ENCODE data around the gene SLC5A1. TPM values are rescaled to one million over a fixed set of nuclear protein-coding genes. Genes with fewer than 3 reads are reported as not detected.
A peak's percentile ranks its signal among the peaks of the same experiment; 100 is the strongest.

SLC5A1 gene
- total RNA-seq, 3 donors from 2014 or later, result 25.8 to 105 (median 27.9) TPM

DNA sequence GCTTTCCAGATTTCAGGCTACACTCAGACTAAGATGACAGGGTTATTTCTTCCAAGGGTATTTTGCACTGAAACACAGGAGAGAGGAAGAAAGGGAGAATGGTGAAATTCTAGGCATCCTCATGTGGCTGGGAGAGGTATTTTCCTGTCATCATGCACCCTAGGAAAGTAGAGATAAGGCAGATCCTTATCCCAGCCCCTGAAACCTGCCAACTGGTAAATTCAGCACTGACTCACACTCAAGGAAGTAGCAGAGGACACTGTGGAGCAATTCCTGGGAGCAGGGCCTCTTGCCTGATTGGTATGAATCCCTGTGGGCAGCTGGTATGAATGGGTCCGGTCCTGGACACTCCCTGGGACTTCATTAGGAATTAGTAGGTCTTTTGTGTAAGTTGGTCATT lies 37.6 kb upstream of the SLC5A1 start:
- Histone ChIP-seq H3K4me3 (no peak overlapping the region), H3K36me3 (ENCODE audit: low read depth) (no peaks in the 10 kb centered on the region), H3K4me1 (ENCODE audit: low read depth) (no peaks in the 10 kb centered on the region), H3K9me3 (no peaks in the 10 kb centered on the region)
- ATAC-seq (peak; percentile 91), DNase-seq (no peak)
- intact Hi-C loops (cut with DNase I, micrococcal nuclease), result no loop called here
- TF ChIP-seq, protein P1, sequence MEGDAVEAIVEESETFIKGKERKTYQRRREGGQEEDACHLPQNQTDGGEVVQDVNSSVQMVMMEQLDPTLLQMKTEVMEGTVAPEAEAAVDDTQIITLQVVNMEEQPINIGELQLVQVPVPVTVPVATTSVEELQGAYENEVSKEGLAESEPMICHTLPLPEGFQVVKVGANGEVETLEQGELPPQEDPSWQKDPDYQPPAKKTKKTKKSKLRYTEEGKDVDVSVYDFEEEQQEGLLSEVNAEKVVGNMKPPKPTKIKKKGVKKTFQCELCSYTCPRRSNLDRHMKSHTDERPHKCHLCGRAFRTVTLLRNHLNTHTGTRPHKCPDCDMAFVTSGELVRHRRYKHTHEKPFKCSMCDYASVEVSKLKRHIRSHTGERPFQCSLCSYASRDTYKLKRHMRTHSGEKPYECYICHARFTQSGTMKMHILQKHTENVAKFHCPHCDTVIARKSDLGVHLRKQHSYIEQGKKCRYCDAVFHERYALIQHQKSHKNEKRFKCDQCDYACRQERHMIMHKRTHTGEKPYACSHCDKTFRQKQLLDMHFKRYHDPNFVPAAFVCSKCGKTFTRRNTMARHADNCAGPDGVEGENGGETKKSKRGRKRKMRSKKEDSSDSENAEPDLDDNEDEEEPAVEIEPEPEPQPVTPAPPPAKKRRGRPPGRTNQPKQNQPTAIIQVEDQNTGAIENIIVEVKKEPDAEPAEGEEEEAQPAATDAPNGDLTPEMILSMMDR (IDR thresholded peaks at IDR 0.05), result no peak

DNA sequence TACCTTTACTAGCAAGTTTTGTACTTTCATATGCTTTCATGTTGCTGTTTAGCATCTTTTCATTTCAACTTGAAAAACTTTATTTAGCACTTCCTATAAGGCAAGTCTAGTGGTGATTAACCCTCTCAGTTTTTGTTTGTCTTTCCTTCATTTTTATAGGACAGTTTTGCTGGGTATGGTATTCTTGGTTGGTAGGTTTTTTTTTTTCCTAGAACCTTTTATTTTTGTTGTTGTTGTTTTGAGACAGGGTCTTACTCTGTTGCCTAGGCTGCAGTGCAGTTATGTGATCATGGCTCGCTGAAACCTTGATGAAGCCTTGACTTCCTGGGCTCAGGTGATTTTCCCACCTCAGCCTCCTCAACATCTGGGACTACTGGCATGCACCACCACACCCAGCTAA lies 29.9 kb upstream of the SLC5A1 start:
- no peak for DNase-seq
- no peak for ATAC-seq
- intact Hi-C loops (cut with DNase I, micrococcal nuclease), result no loop called here
- TF ChIP-seq, protein P1 (IDR thresholded peaks at IDR 0.05), result no peak
- no peaks in the 10 kb centered on the region for H3K36me3 ChIP-seq (ENCODE audit: low read depth)
- no peak overlapping the region for H3K4me3 ChIP-seq
- H3K4me1 ChIP-seq (ENCODE audit: low read depth), result no peaks in the 10 kb centered on the region
- peaks cover 20% of the 10 kb centered on the region for H3K9me3 ChIP-seq

DNA sequence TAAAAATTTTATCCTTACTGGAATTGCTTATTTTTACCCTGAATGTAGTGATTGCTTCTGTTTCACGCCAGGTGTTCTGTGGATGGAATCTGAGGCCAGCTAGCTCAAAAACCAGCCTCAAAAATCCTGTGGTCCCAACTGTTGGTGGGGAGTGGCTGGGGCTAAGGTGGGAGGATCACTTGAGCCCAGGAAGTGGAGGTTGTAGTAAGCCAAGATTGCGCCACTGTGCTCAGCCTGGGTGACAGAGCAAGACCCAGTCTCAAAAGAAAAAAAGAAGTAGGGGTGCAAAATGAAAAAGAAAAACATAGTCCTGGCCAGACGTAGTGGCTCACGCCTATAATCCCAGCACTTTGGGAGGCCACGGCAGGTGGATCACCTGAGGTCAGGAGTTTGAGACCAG lies 27.0 kb upstream of the SLC5A1 start:
- TF ChIP-seq, protein P1 (IDR thresholded peaks at IDR 0.05), result no peak
- no peak for DNase-seq
- H3K4me3 ChIP-seq, result no peak overlapping the region
- intact Hi-C loops (cut with DNase I, micrococcal nuclease), result no loop called here
- no peak for ATAC-seq
- H3K9me3 ChIP-seq, result peaks cover 20% of the 10 kb centered on the region
- no peaks in the 10 kb centered on the region for H3K36me3 ChIP-seq (ENCODE audit: low read depth)
- no peaks in the 10 kb centered on the region for H3K4me1 ChIP-seq (ENCODE audit: low read depth)

DNA sequence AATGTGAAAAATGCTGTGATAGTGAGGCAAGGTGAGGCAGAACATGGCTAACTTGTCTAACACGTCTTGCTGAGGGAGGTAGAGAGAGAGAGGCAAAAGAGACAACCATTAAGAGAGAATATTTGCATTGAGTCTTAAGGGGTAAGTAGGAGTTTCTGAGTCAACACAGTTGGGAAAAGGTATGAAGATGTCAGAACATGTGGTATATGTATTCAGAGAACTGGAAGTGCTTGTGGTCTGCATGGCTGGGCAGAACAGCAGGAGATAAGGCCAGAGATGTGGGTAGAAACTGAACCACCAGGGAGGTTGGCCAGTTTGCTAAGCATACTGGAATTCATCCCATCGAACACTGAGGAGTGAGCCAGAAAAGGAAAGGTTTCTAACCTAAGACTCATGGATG lies 25.0 kb upstream of the SLC5A1 start:
- H3K4me1 ChIP-seq (ENCODE audit: low read depth), result no peaks in the 10 kb centered on the region
- TF ChIP-seq, protein P1 (IDR thresholded peaks at IDR 0.05), result no peak

DNA sequence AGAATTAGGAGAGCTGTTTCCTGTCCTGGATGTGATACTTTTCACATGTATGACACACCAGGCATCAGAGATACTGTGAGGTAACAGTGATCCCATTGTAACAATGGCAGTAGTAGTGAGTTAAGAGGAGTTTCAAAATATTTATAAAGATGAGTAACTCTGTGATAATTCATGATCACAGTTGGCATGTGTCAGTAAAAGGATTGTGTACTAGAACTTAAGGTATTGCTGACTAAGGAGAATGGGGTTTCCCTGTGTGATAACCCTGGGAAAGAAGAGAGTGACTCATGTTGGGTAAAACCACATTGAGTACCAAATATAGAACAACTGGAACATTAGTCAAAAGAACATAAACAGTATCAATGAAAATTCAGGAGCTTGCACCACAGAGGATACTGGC lies 22.9 kb upstream of the SLC5A1 start:
- no peaks in the 10 kb centered on the region for H3K36me3 ChIP-seq (ENCODE audit: low read depth)
- DNase-seq (no peak), ATAC-seq (peak; percentile 36)
- H3K4me3 ChIP-seq, result no peak overlapping the region
- H3K9me3 ChIP-seq, result no peaks in the 10 kb centered on the region
- TF ChIP-seq, protein P1 (IDR thresholded peaks at IDR 0.05), result no peak
- intact Hi-C loops (cut with DNase I, micrococcal nuclease), result no loop called here
- no peaks in the 10 kb centered on the region for H3K4me1 ChIP-seq (ENCODE audit: low read depth)

More for the DNA sequence above, 25.0 kb upstream of the SLC5A1 start:
- intact Hi-C loops (cut with DNase I, micrococcal nuclease), result no loop called here
- Histone ChIP-seq H3K9me3 (peaks cover 14% of the 10 kb centered on the region), H3K4me3 (no peak overlapping the region), H3K36me3 (ENCODE audit: low read depth) (no peaks in the 10 kb centered on the region)
- DNase-seq (no peak), ATAC-seq (no peak)

DNA sequence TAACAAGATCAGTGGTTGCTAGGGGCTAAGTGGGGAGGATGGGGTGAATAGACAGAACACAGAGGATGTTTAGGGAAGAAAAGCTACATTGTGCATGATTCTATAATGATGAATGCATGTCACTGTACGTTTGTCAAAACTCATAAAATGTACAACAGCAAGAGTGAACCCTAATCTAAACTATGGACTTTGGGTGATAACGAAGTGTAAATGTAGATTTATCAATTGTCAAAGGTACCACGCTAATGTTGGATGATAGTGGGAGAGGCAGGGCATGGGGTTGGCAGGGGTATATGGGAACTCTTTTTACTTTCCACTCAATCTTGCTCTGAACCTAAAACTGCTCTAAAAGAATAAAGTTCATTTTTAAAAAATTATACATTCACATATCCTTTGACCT lies 21.3 kb upstream of the SLC5A1 start:
- DNase-seq, result no peak
- TF ChIP-seq, protein P1 (IDR thresholded peaks at IDR 0.05), result no peak
- intact Hi-C loops (cut with DNase I, micrococcal nuclease), result no loop called here
- no peaks in the 10 kb centered on the region for H3K4me1 ChIP-seq (ENCODE audit: low read depth)
- H3K36me3 ChIP-seq (ENCODE audit: low read depth), result no peaks in the 10 kb centered on the region
- H3K9me3 ChIP-seq, result no peaks in the 10 kb centered on the region
- ATAC-seq, result no peak
- H3K4me3 ChIP-seq, result no peak overlapping the region
